ENCODE measurements around the gene ARHGAP26. TPM values are rescaled to one million over a fixed set of nuclear protein-coding genes. Genes with fewer than 3 reads are reported as not detected.

Gene ARHGAP26
- total RNA-seq, 1 donor from 2014 or later: 14.1 TPM

DNA sequence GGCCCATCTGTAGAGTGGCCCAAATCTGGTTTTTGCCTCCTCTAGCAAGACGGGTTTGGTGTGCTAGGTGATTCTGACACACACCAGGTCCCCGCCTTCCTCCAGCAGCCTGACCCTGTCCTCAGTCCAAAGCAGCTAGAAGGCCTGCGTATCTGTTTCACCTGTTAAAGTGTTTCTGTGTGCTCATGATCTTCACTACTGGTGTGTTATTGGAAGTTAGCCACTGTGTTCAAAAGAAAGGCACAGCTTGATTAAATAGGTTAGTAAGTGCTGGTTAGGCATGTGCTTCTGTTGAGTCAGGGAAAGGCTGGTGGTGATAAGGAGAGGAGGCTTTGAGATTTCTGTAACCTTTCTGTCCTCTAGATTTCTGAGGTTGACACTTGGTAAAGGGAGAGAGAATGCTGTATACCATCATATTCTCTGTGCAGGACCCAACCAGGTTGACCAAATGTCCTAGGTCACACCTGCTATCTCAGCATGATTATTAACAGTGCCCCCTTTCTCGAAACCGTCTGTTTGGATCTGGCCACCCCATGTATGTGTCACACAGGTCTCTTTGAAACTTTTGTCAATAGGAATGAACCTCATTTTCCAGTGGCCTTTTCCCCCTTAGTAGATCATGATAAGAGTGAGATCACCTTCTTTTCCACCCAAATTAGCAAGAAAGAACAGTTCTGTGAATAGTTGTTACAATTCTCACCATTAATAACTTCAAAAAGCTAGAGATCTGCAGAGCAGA, 58.8 kb downstream of the ARHGAP26 start:
- H3K4me3 Mint-ChIP-seq (ENCODE audit: unreplicated experiment): no peak overlapping the region
- peak overlapping the region; percentile 12 for H3K27ac Mint-ChIP-seq (ENCODE audit: unreplicated experiment)
- TF ChIP-seq, protein P1, sequence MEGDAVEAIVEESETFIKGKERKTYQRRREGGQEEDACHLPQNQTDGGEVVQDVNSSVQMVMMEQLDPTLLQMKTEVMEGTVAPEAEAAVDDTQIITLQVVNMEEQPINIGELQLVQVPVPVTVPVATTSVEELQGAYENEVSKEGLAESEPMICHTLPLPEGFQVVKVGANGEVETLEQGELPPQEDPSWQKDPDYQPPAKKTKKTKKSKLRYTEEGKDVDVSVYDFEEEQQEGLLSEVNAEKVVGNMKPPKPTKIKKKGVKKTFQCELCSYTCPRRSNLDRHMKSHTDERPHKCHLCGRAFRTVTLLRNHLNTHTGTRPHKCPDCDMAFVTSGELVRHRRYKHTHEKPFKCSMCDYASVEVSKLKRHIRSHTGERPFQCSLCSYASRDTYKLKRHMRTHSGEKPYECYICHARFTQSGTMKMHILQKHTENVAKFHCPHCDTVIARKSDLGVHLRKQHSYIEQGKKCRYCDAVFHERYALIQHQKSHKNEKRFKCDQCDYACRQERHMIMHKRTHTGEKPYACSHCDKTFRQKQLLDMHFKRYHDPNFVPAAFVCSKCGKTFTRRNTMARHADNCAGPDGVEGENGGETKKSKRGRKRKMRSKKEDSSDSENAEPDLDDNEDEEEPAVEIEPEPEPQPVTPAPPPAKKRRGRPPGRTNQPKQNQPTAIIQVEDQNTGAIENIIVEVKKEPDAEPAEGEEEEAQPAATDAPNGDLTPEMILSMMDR (IDR thresholded peaks at IDR 0.05): no peak
- no peak for DNase-seq (ENCODE audit: extremely low spot score, unreplicated experiment)
- peaks cover 4% of the 10 kb centered on the region for H3K36me3 Mint-ChIP-seq (ENCODE audit: unreplicated experiment)
- H3K27me3 Mint-ChIP-seq (ENCODE audit: unreplicated experiment): no peaks in the 10 kb centered on the region
- no peaks in the 10 kb centered on the region for H3K9me3 Mint-ChIP-seq (ENCODE audit: unreplicated experiment)
- H3K4me1 Mint-ChIP-seq (ENCODE audit: unreplicated experiment): peaks cover 68% of the 10 kb centered on the region

DNA sequence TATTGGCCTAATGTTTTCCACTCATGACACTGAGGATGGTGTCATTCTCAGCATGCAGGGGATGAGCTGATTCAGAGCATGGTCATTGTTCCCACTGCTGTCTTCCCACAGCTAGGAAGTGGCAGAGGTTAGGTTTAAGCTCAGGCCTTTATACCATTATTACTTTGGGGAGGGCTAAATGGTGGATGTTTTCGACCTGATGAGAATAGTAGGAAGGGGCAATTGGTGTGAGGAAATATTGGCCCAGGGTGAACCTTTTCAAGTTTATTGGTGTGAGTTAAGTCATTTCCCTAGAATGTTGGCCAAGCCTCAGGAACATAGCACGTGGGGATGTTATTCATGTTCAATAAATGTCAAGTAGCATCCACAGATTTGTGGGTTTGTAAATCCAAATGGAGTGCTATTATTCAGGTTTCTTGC, 59.6 kb downstream of the ARHGAP26 start:
- TF ChIP-seq, protein P1 (IDR thresholded peaks at IDR 0.05): no peak
- no peaks in the 10 kb centered on the region for H3K9me3 Mint-ChIP-seq (ENCODE audit: unreplicated experiment)
- DNase-seq (ENCODE audit: extremely low spot score, unreplicated experiment): no peak
- H3K27ac Mint-ChIP-seq (ENCODE audit: unreplicated experiment): peak overlapping the region; percentile 85
- H3K36me3 Mint-ChIP-seq (ENCODE audit: unreplicated experiment): peaks cover 4% of the 10 kb centered on the region
- peaks cover 61% of the 10 kb centered on the region for H3K4me1 Mint-ChIP-seq (ENCODE audit: unreplicated experiment)
- no peak overlapping the region for H3K4me3 Mint-ChIP-seq (ENCODE audit: unreplicated experiment)
- no peaks in the 10 kb centered on the region for H3K27me3 Mint-ChIP-seq (ENCODE audit: unreplicated experiment)

DNA sequence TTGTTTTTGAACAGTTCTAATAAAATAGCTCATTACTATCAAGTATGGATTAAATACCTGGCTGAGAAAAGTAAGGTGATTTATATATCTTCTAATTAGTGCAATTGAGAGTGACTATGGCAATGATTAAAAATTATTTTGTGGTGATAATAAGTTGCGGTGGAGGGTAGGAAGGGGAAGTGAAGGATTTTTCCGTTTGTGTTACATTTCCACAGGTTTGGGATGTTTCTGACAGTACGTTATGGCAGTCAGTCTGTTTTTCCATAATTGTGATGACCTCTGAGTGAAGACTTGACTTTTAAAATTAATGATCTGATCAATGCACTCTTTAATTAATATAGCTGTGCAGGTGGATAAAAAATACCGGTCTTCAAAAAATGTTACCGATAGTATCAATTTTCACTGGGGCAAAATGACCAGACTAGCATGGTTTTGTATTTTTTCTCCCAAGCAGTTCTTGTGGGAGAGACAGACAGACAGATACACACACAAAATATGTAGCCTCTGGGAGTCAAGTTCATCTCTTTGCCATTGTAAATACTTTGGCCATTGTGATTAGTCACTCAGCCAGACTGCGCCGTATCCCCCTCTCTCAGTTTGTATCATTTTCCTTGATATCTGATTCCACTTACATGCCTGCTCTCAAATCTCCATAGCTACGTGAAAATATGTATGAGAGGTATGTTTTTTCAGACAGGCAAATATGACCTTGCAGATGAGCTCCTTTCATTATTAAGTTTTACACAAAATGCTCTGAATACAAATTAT, 60.2 kb downstream of the ARHGAP26 start:
- DNase-seq (ENCODE audit: extremely low spot score, unreplicated experiment): no peak
- peaks cover 4% of the 10 kb centered on the region for H3K36me3 Mint-ChIP-seq (ENCODE audit: unreplicated experiment)
- H3K9me3 Mint-ChIP-seq (ENCODE audit: unreplicated experiment): no peaks in the 10 kb centered on the region
- TF ChIP-seq, protein P1 (IDR thresholded peaks at IDR 0.05): no peak
- peak overlapping the region; percentile 41 for H3K4me3 Mint-ChIP-seq (ENCODE audit: unreplicated experiment)
- peak overlapping the region; percentile 85 for H3K27ac Mint-ChIP-seq (ENCODE audit: unreplicated experiment)
- H3K4me1 Mint-ChIP-seq (ENCODE audit: unreplicated experiment): peaks cover 54% of the 10 kb centered on the region
- no peaks in the 10 kb centered on the region for H3K27me3 Mint-ChIP-seq (ENCODE audit: unreplicated experiment)

DNA sequence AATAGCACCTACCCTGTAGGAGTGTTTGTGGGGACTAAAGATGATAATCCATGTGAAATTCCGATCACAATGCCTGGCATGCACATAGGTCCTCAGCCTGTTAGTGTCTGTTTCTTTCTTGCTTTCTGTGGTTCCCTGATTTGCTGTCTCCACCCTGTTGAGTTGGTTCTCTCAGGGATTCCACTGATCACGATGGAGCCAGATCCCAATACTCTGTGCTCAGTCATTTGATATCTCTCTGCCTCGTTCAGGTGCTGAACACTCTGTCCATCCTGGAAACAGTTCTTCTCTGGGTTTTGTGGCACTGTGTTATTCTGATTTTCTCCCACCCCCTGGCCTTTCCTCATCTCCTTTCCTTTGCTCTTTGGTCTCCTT, 60.8 kb downstream of the ARHGAP26 start:
- peak overlapping the region; percentile 85 for H3K27ac Mint-ChIP-seq (ENCODE audit: unreplicated experiment)
- H3K9me3 Mint-ChIP-seq (ENCODE audit: unreplicated experiment): no peaks in the 10 kb centered on the region
- no peak for DNase-seq (ENCODE audit: extremely low spot score, unreplicated experiment)
- TF ChIP-seq, protein P1 (IDR thresholded peaks at IDR 0.05): no peak
- no peaks in the 10 kb centered on the region for H3K27me3 Mint-ChIP-seq (ENCODE audit: unreplicated experiment)
- peaks cover 49% of the 10 kb centered on the region for H3K4me1 Mint-ChIP-seq (ENCODE audit: unreplicated experiment)
- H3K36me3 Mint-ChIP-seq (ENCODE audit: unreplicated experiment): peaks cover 4% of the 10 kb centered on the region
- H3K4me3 Mint-ChIP-seq (ENCODE audit: unreplicated experiment): peak overlapping the region; percentile 41

DNA sequence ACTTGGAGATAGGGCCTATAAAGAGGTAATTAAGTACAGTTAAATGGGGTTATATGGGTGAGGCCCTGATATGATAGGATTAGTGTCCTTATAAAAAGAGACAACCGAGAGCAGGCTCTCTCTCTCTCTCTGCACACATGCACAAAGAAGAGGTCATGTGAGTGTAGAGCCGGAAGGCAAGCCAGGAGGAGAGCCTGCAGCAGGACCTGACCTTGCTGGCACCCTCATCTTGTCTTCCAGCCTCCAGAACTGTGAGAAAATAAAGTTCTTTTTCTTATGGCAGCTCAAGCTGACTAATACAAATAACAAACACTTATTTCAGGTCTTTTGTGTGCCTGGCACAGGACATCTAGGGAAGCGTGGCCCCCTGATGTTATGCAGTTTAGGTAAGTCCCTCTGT, 62.1 kb downstream of the ARHGAP26 start:
- peaks cover 4% of the 10 kb centered on the region for H3K36me3 Mint-ChIP-seq (ENCODE audit: unreplicated experiment)
- H3K27ac Mint-ChIP-seq (ENCODE audit: unreplicated experiment): no peak overlapping the region
- no peaks in the 10 kb centered on the region for H3K9me3 Mint-ChIP-seq (ENCODE audit: unreplicated experiment)
- TF ChIP-seq, protein P1 (IDR thresholded peaks at IDR 0.05): no peak
- no peak for DNase-seq (ENCODE audit: extremely low spot score, unreplicated experiment)
- no peak overlapping the region for H3K4me3 Mint-ChIP-seq (ENCODE audit: unreplicated experiment)
- H3K27me3 Mint-ChIP-seq (ENCODE audit: unreplicated experiment): no peaks in the 10 kb centered on the region
- peaks cover 36% of the 10 kb centered on the region for H3K4me1 Mint-ChIP-seq (ENCODE audit: unreplicated experiment)

Measured in osteocyte (in vitro differentiated cells).